Activated T-cell treated with anti-CD3 and anti-CD28 coated beads, Interleukin-2, amount 50 U/mL, for 24 hours (primary cell): ENCODE measurements around the gene THAP11.

Experiments used
- DNase-seq: peaks from one replicate; pipeline ENCODE4 v3.0.0-alpha.2; 2020
- H3K27ac Mint-ChIP-seq: 2 replicates; pipeline ENCODE4 v1.8.0; 2020; ENCODE audit warnings: mild to moderate bottlenecking, mixed read lengths
- H3K27me3 Mint-ChIP-seq: 2 replicates; pipeline ENCODE4 v1.8.0; 2020; ENCODE audit warnings: mixed read lengths
- H3K36me3 Mint-ChIP-seq: 2 replicates; pipeline ENCODE4 v1.8.0; 2020; ENCODE audit warnings: low read depth, mixed read lengths
- H3K4me1 Mint-ChIP-seq: 2 replicates; pipeline ENCODE4 v1.8.0; 2020; ENCODE audit warnings: low read depth, mixed read lengths
- H3K4me3 Mint-ChIP-seq: 2 replicates; pipeline ENCODE4 v1.8.0; 2020; ENCODE audit warnings: mild to moderate bottlenecking, moderate library complexity, mixed read lengths
- H3K9me3 Mint-ChIP-seq: 2 replicates; pipeline ENCODE4 v1.8.0; 2020; ENCODE audit warnings: mixed read lengths

The THAP11 gene

DNA sequence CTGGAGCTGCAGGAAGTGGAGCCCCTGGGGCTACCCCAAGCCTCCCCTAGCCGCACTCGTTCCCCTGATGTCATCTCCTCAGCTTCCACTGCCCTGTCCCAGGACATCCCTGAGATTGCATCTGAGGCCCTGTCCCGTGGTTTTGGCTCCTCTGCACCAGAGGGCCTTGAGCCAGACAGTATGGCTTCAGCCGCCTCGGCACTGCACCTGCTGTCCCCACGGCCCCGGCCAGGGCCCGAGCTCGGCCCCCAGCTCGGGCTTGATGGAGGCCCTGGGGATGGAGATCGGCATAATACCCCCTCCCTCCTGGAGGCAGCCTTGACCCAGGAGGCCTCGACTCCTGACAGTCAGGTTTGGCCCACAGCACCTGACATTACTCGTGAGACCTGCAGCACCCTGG is 38.5 kb downstream of the THAP11 start:
- no peak for DNase-seq
- no peaks in the 10 kb centered on the region for H3K9me3 Mint-ChIP-seq
- H3K27me3 Mint-ChIP-seq = no peaks in the 10 kb centered on the region
- peaks cover 8% of the 10 kb centered on the region for H3K4me1 Mint-ChIP-seq
- H3K27ac Mint-ChIP-seq = no peak overlapping the region
- no peak overlapping the region for H3K4me3 Mint-ChIP-seq
- H3K36me3 Mint-ChIP-seq = peaks cover 99% of the 10 kb centered on the region

DNA sequence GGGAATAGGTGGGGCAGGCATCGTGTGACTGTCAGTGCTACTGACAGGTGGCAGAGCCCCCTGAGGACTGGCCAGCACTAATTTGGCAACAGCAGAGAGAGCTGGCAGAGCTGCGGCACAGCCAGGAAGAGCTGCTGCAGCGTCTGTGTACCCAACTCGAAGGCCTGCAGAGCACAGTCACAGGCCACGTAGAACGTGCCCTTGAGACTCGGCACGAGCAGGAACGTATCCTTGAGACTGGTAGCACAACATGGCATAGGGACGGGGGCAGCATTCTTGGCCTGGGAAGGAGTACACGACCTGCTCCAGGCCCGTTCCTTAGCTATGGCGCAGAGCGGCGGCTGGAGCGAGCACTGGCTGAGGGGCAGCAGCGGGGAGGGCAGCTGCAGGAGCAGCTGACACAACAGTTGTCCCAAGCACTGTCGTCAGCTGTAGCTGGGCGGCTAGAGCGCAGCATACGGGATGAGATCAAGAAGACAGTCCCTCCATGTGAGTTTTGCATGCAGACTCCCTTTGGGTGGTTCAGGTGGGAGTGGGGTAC is 39.6 kb downstream of the THAP11 start:
- peaks cover 97% of the 10 kb centered on the region for H3K36me3 Mint-ChIP-seq
- no peaks in the 10 kb centered on the region for H3K27me3 Mint-ChIP-seq
- no peak for DNase-seq
- H3K4me3 Mint-ChIP-seq = no peak overlapping the region
- H3K9me3 Mint-ChIP-seq = no peaks in the 10 kb centered on the region
- no peak overlapping the region for H3K27ac Mint-ChIP-seq
- H3K4me1 Mint-ChIP-seq = no peaks in the 10 kb centered on the region

GRCh38 chr16:67882374-67883145 is 40.4 kb downstream of the THAP11 start:
- Mint-ChIP-seq H3K9me3 (no peaks in the 10 kb centered on the region), H3K36me3 (peaks cover 88% of the 10 kb centered on the region), H3K4me1 (no peaks in the 10 kb centered on the region), H3K27me3 (no peaks in the 10 kb centered on the region), H3K27ac (peak overlapping the region; percentile 41), H3K4me3 (no peak overlapping the region)
- DNase-seq = no peak

- Mint-ChIP-seq H3K9me3 (no peaks in the 10 kb centered on the region), H3K27ac (peak overlapping the region; percentile 41), H3K4me3 (no peak overlapping the region), H3K4me1 (no peaks in the 10 kb centered on the region), H3K36me3 (peaks cover 81% of the 10 kb centered on the region), H3K27me3 (no peaks in the 10 kb centered on the region)
- no peak for DNase-seq
These were observed 41.2 kb downstream of the THAP11 start for GRCh38 chr16:67883146-67883871.

DNA sequence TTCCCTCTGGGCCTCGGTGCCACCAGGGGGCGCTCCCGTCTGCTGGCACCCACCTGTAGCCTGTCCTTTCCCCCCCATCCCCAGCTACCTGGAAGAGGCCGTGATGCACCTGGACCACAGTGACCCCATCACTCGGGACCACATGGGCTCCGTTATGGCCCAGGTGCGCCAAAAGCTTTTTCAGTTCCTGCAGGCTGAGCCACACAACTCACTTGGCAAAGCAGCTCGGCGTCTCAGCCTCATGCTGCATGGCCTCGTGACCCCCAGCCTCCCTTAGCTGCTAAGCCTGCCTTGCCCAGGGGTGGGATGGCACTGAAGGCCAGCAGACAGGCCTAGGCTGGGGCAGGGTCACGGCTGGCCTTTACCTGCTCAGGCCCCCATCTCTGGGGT is 41.7 kb downstream of the THAP11 start:
- Mint-ChIP-seq H3K36me3 (peaks cover 75% of the 10 kb centered on the region), H3K27me3 (no peaks in the 10 kb centered on the region), H3K9me3 (no peaks in the 10 kb centered on the region), H3K4me3 (no peak overlapping the region), H3K4me1 (no peaks in the 10 kb centered on the region), H3K27ac (peak overlapping the region; percentile 41)
- DNase-seq = peak; percentile 83

- no peaks in the 10 kb centered on the region for H3K27me3 Mint-ChIP-seq
- H3K36me3 Mint-ChIP-seq = peaks cover 67% of the 10 kb centered on the region
- DNase-seq = no peak
These were observed 42.6 kb downstream of the THAP11 start, which contains the start of gene NRN1L for GRCh38 chr16:67884684-67885083. Gene NRN1L, plus strand, starts transcription at chr16:67884885. Its CDS starts 19 bp downstream, at chr16:67884904.

DNA sequence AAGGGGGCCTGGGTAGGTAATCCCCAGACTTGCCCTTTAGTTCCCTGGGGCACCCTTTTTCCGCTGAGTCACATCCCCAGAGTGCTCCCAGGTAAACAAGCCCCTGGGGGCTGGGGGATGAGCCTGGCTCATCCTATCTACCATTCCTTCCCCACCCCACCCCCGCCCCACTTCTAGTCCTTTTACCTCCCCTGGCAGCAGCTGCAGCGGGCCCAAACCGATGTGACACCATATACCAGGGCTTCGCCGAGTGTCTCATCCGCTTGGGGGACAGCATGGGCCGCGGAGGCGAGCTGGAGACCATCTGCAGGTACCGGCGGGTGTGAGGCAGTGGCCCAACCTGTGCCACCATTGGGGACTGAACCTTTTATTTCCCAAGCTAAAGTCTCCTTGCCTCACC is 43.4 kb downstream of the THAP11 start:
- Mint-ChIP-seq H3K27ac (peak overlapping the region; percentile 37), H3K4me3 (no peak overlapping the region), H3K27me3 (no peaks in the 10 kb centered on the region), H3K36me3 (peaks cover 58% of the 10 kb centered on the region), H3K4me1 (no peaks in the 10 kb centered on the region), H3K9me3 (no peaks in the 10 kb centered on the region)
- no peak for DNase-seq

More at GRCh38 chr16:67884684-67885083, 42.6 kb downstream of the THAP11 start, which contains the start of gene NRN1L:
- no peak within 1 kb of the TSS for H3K4me3 Mint-ChIP-seq
- no peaks in the 10 kb centered on the region for H3K4me1 Mint-ChIP-seq
- peak within 1 kb of the TSS; percentile 41 for H3K27ac Mint-ChIP-seq
- H3K9me3 Mint-ChIP-seq = no peaks in the 10 kb centered on the region

DNA sequence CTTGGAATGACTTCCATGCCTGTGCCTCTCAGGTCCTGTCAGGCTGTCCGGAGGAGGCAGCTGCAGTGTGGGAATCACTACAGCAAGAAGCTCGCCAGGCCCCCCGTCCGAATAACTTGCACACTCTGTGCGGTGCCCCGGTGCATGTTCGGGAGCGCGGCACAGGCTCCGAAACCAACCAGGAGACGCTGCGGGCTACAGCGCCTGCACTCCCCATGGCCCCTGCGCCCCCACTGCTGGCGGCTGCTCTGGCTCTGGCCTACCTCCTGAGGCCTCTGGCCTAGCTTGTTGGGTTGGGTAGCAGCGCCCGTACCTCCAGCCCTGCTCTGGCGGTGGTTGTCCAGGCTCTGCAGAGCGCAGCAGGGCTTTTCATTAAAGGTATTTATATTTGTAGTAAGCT is 43.9 kb downstream of the THAP11 start:
- peaks cover 54% of the 10 kb centered on the region for H3K36me3 Mint-ChIP-seq
- H3K4me3 Mint-ChIP-seq = no peak overlapping the region
- no peaks in the 10 kb centered on the region for H3K4me1 Mint-ChIP-seq
- H3K27ac Mint-ChIP-seq = no peak overlapping the region
- H3K9me3 Mint-ChIP-seq = no peaks in the 10 kb centered on the region
- no peak for DNase-seq
- no peaks in the 10 kb centered on the region for H3K27me3 Mint-ChIP-seq

DNA sequence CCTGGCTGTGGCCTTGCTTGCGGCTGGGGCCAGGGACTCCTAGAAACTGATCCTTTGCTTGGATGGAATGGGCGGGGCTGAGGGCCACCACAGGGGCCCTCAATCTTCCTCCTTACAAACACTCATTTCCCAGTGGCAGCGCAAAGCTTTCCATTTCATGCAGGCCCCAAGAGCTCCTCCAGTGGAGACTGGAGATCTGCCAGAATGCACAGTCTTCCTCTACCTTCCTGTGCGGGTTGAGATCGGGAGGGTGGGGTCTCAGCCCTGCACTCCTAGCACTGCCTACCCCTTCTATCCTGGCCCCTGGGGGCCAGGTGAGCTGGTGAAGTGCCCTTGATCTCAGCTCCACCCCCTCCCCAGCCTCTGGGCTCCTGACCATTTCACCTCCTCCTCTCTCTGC is 44.3 kb downstream of the THAP11 start:
- Mint-ChIP-seq H3K27me3 (no peaks in the 10 kb centered on the region), H3K27ac (peak overlapping the region; percentile 35), H3K4me1 (no peaks in the 10 kb centered on the region), H3K9me3 (no peaks in the 10 kb centered on the region), H3K36me3 (peaks cover 50% of the 10 kb centered on the region), H3K4me3 (no peak overlapping the region)
- DNase-seq = no peak

GRCh38 chr16:67888331-67888730 is 46.2 kb downstream of the THAP11 start:
- Mint-ChIP-seq H3K27ac (peak overlapping the region; percentile 26), H3K27me3 (no peaks in the 10 kb centered on the region), H3K4me1 (peaks cover 7% of the 10 kb centered on the region), H3K36me3 (peaks cover 31% of the 10 kb centered on the region), H3K9me3 (no peaks in the 10 kb centered on the region), H3K4me3 (no peak overlapping the region)
- no peak for DNase-seq

- peak overlapping the region; percentile 88 for H3K27ac Mint-ChIP-seq
- H3K9me3 Mint-ChIP-seq = no peaks in the 10 kb centered on the region
- no peaks in the 10 kb centered on the region for H3K27me3 Mint-ChIP-seq
- H3K36me3 Mint-ChIP-seq = peaks cover 9% of the 10 kb centered on the region
- no peak for DNase-seq
- H3K4me3 Mint-ChIP-seq = peak overlapping the region; percentile 97
- H3K4me1 Mint-ChIP-seq = peaks cover 35% of the 10 kb centered on the region
These were observed 50.3 kb downstream of the THAP11 start for GRCh38 chr16:67892375-67892774.

DNA sequence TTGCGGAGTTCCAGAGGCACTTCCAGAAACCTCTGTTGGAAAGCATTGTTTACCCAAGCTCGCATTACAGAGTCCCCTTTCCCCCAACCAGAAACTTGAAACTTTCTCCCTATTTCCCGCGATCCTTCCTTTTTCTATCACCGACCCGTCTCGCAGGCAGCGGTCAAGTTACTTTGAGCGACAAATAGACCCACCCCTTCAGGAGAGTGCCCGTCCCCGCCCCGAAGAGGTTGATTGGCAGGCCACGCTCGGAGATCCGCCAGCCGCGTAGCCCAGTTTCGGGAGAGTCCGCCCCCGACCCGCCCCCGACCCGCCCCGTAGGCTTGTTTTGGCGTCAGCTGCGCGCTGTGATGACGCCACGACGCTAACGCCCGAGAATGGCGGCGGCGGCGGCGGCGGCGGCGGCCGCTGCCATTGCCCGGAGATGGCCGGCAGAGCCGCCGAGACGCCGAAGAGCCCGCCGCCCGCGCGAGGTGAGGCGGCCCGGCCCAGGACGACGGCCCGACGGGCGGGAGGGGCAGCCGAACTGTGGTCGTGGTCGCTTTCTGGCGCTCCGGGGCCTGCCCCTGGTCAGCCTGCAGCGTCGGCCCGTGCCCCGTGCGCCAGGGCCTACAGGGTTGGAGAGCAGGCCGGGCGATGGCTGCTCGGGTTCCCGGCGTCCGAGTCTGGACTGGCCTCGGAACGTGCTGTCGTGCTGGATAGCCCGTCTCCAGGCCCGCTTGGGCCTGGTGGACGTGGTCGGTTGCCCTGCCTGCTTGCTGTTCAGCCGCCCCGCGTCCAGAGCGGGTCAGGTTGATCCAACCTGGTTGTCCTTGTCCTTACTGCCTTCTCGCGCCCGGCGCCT is 51.0 kb downstream of the THAP11 start, which contains the start of gene PSKH1:
PSKH1 (plus strand) TSS at position 356 of the 844 bp plus-strand sequence. CDS start 15,496 bp downstream, outside the sequence.
- DNase-seq = peak; percentile 93
- no peaks in the 10 kb centered on the region for H3K27me3 Mint-ChIP-seq
- H3K27ac Mint-ChIP-seq = peak within 1 kb of the TSS; percentile 96
- no peaks in the 10 kb centered on the region for H3K9me3 Mint-ChIP-seq
- peaks cover 11% of the 10 kb centered on the region for H3K36me3 Mint-ChIP-seq
- H3K4me1 Mint-ChIP-seq = peaks cover 38% of the 10 kb centered on the region
- peak within 1 kb of the TSS; percentile 97 for H3K4me3 Mint-ChIP-seq
